T-helper 1 cell treated with Interleukin-12 subunit alpha and Interleukin-12 subunit beta and Interleukin-4 antibody, amounts not matched to agents 30 μg/mL and 1 μg/mL, for 36 hours (primary cell): ENCODE results near the gene NMD3.
"Not testable (repeated sequence)": the region's sequence is repeated elsewhere in the genome, so short reads cannot be mapped to it uniquely, and the experiment has no call there.

ENCODE experiments used
- H3K27ac Mint-ChIP-seq: one replicate; pipeline ENCODE4 v1.8.0; 2021; ENCODE audit warnings: mild to moderate bottlenecking, mixed read lengths
- H3K27me3 Mint-ChIP-seq: one replicate; pipeline ENCODE4 v1.8.0; 2021; ENCODE audit warnings: low read depth, mixed read lengths
- H3K36me3 Mint-ChIP-seq: one replicate; pipeline ENCODE4 v1.8.0; 2021; ENCODE audit warnings: low read depth, mixed read lengths
- H3K4me1 Mint-ChIP-seq: one replicate; pipeline ENCODE4 v1.8.0; 2021; ENCODE audit warnings: low read depth, mixed read lengths
- H3K4me3 Mint-ChIP-seq: one replicate; pipeline ENCODE4 v1.8.0; 2021; ENCODE audit warnings: mild to moderate bottlenecking, moderate library complexity, mixed read lengths
- H3K9me3 Mint-ChIP-seq: one replicate; pipeline ENCODE4 v1.8.0; 2021; ENCODE audit warnings: mixed read lengths

The NMD3 gene

GRCh38 chr3:161282387-161282786 lies 61.3 kb downstream of the NMD3 start:
- H3K9me3 Mint-ChIP-seq: peaks cover 23% of the 10 kb centered on the region
- not testable (repeated sequence) for H3K4me1 Mint-ChIP-seq, H3K36me3 Mint-ChIP-seq, H3K27ac Mint-ChIP-seq, H3K4me3 Mint-ChIP-seq, H3K27me3 Mint-ChIP-seq

DNA sequence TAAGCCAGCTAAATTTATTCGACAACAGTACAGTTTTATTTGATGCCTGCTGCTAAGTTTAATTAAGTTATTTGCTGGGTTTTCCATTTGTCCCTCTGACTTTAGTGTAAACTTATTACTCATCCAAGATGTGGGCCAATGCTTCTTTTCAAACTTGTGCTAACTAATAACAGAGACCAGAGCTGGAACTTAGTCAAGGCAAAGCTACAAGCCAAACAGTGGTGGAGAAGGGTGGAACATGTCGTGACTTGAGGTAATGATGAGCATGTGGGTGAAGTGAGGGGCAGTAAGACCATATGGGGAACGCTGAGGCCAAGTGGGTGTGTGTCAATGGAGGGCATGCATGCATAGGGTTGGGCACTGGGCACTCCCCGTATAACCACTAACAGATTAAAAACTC lies 63.9 kb downstream of the NMD3 start:
- Mint-ChIP-seq H3K4me1 (no peaks in the 10 kb centered on the region), H3K9me3 (peaks cover 5% of the 10 kb centered on the region), H3K27ac (no peak overlapping the region), H3K36me3 (no peaks in the 10 kb centered on the region), H3K4me3 (no peak overlapping the region), H3K27me3 (no peaks in the 10 kb centered on the region)

DNA sequence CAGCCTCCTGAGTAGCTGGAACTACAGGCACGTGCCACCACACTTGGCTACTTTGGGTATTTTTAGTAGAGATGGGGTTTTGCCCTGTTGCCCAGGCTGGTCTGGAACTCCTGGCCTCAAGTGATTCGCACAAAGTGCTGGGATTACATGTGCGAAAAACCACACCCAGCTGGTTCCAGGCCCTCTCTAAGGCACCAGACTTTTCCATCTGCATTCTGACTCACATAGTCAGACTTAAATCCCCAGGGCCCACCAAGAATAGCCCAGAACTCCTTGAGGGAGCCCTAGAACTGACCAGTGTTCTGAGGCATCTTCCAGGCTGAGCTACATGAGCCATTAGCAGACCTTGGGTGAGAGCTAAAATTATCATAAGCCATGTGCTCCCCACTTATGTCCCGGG lies 68.1 kb downstream of the NMD3 start:
- Mint-ChIP-seq H3K4me1 (no peaks in the 10 kb centered on the region), H3K27me3 (peaks cover 7% of the 10 kb centered on the region)

DNA sequence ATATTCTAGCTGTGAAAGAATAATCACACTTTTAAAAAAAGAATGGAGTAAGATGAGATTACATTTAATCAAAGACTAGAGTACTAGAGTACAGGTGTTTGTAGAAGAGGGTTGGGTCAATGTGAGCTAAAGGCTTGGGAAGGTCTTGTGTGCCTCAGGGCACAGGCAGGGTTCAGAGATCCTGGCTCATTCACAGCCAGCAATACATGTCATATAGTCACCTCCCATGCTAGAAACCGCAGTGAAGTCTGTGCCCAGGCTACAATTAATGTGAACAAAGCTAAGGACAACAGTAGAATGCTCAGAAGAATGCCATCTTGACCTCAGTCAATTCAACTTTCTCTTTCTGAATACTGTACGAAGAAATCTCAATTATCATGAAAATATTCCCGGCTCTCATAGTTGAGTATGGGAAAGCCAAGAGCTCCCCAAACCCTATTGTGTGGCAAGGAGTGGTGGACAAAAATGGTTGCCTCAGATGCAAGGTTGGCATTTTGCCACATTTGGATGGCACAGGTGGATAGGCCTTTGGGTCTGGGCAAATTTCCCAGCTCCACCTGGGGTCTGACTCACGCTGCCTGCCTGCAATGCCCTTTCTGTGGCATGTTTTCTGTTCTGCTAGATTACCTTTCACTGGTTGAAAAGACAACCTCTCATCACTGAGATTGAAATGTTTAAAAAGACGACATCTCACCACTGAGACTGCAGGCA lies 70.2 kb downstream of the NMD3 start:
- Mint-ChIP-seq H3K4me1 (no peaks in the 10 kb centered on the region), H3K27ac (no peak overlapping the region), H3K27me3 (peaks cover 10% of the 10 kb centered on the region), H3K9me3 (peaks cover 1% of the 10 kb centered on the region), H3K4me3 (no peak overlapping the region), H3K36me3 (no peaks in the 10 kb centered on the region)

More for the DNA sequence above, 68.1 kb downstream of the NMD3 start:
- no peak overlapping the region for H3K4me3 Mint-ChIP-seq
- no peaks in the 10 kb centered on the region for H3K9me3 Mint-ChIP-seq
- no peaks in the 10 kb centered on the region for H3K36me3 Mint-ChIP-seq
- no peak overlapping the region for H3K27ac Mint-ChIP-seq

- Mint-ChIP-seq H3K9me3 (peaks cover 16% of the 10 kb centered on the region), H3K27ac (no peak overlapping the region), H3K4me1 (no peaks in the 10 kb centered on the region), H3K36me3 (no peaks in the 10 kb centered on the region), H3K27me3 (peaks cover 10% of the 10 kb centered on the region), H3K4me3 (no peak overlapping the region)
Observed at GRCh38 chr3:161293381-161293780, 72.3 kb downstream of the NMD3 start.

- H3K4me1 Mint-ChIP-seq: no peaks in the 10 kb centered on the region
- H3K4me3 Mint-ChIP-seq: no peak overlapping the region
- peaks cover 10% of the 10 kb centered on the region for H3K27me3 Mint-ChIP-seq
- H3K9me3 Mint-ChIP-seq: peaks cover 26% of the 10 kb centered on the region
- H3K27ac Mint-ChIP-seq: no peak overlapping the region
- H3K36me3 Mint-ChIP-seq: no peaks in the 10 kb centered on the region
Observed at GRCh38 chr3:161295325-161295724, 74.2 kb downstream of the NMD3 start.

DNA sequence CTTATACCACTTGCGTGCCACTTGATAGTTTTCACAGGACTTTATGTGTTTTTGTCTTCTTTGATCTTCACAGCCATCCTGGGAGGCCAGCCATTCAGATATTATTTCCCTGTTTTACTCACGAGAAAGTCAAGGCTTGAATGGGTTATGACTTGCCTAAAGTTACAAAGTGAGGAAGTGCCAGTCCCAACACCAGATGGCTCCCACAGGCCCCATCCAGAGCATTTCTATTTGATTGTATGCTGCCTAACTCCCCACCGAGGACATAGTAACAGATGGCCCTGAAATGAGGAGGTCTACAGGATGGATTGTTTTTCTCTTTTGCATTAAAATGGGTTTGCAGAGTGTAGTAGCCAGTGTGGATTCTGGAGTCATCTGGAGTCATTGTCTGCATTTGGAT lies 75.7 kb downstream of the NMD3 start:
- Mint-ChIP-seq H3K27me3 (peaks cover 19% of the 10 kb centered on the region), H3K4me1 (no peaks in the 10 kb centered on the region), H3K9me3 (peaks cover 30% of the 10 kb centered on the region), H3K36me3 (no peaks in the 10 kb centered on the region), H3K4me3 (no peak overlapping the region), H3K27ac (no peak overlapping the region)
